Nucleus accumbens (tissue), 56 donors: ENCODE results near the gene CBLIF.
"Not testable (repeated sequence)": the region's sequence is repeated elsewhere in the genome, so short reads cannot be mapped to it uniquely, and the experiment has no call there.

ENCODE experiments used
- DNase-seq, 56 donors: peaks; one replicate each; lab custom pipeline; 2025; lab: John Stamatoyannopoulos, UW

Gene CBLIF

GRCh38 chr11:59845399-59845798 lies at the start of gene CBLIF:
CBLIF (minus strand) TSS chr11:59845499; CDS start chr11:59845453, 46 bp downstream.
- DNase-seq: no peak

GRCh38 chr11:59894616-59895015 lies 49.3 kb upstream of the CBLIF start:
- DNase-seq: no peak

GRCh38 chr11:59891781-59892181 lies 46.5 kb upstream of the CBLIF start:
- no peak for DNase-seq

GRCh38 chr11:59887156-59887555 lies 41.9 kb upstream of the CBLIF start:
- not testable (repeated sequence) for DNase-seq

- DNase-seq: no peak
Measured at GRCh38 chr11:59883597-59883996, 38.3 kb upstream of the CBLIF start.

- DNase-seq: no peak
Measured at GRCh38 chr11:59879567-59879966, 34.3 kb upstream of the CBLIF start.

- DNase-seq: no peak
Measured at GRCh38 chr11:59878575-59878974, 33.3 kb upstream of the CBLIF start, which contains the start of gene OOSP3. OOSP3 (plus strand) TSS chr11:59878782; CDS start chr11:59878809, 27 bp downstream.

GRCh38 chr11:59877784-59878183 lies 32.5 kb upstream of the CBLIF start:
- no peak for DNase-seq

- no peak for DNase-seq
Measured at GRCh38 chr11:59877325-59877724, 32.0 kb upstream of the CBLIF start.

GRCh38 chr11:59875856-59876519 lies 30.7 kb upstream of the CBLIF start:
- DNase-seq: no peak

- DNase-seq: no peak
Measured at GRCh38 chr11:59872076-59872475, 26.8 kb upstream of the CBLIF start.

- no peak for DNase-seq
Measured at GRCh38 chr11:59867946-59868345, 22.6 kb upstream of the CBLIF start.

- no peak for DNase-seq
Measured at GRCh38 chr11:59866836-59867235, 21.5 kb upstream of the CBLIF start.

- no peak for DNase-seq
Measured at GRCh38 chr11:59866397-59866796, 21.1 kb upstream of the CBLIF start, which contains the start of gene TCN1. TCN1 (minus strand) TSS chr11:59866487; CDS start chr11:59866470, 17 bp downstream.

- DNase-seq: no peak
Measured at GRCh38 chr11:59865031-59865430, 19.7 kb upstream of the CBLIF start.

GRCh38 chr11:59862252-59862651 lies 17.0 kb upstream of the CBLIF start:
- DNase-seq: no peak

GRCh38 chr11:59859673-59860072 lies 14.4 kb upstream of the CBLIF start:
- no peak for DNase-seq

- no peak for DNase-seq
Measured at GRCh38 chr11:59857439-59858434, 12.4 kb upstream of the CBLIF start.

- no peak for DNase-seq
Measured at GRCh38 chr11:59854871-59855270, 9.6 kb upstream of the CBLIF start.

GRCh38 chr11:59851416-59851815 lies 6.1 kb upstream of the CBLIF start:
- not testable (repeated sequence) for DNase-seq

GRCh38 chr11:59849551-59849950 lies 4.3 kb upstream of the CBLIF start:
- not testable (repeated sequence) for DNase-seq
